ENCODE results near the gene SLC9A8.
"Not testable (repeated sequence)": the region's sequence is repeated elsewhere in the genome, so short reads cannot be mapped to it uniquely, and the experiment has no call there.

The SLC9A8 gene

GRCh38 chr20:49850463-49851230, 38.0 kb downstream of the SLC9A8 start:
- no peak for DNase-seq (ENCODE audit: low spot score)

DNA sequence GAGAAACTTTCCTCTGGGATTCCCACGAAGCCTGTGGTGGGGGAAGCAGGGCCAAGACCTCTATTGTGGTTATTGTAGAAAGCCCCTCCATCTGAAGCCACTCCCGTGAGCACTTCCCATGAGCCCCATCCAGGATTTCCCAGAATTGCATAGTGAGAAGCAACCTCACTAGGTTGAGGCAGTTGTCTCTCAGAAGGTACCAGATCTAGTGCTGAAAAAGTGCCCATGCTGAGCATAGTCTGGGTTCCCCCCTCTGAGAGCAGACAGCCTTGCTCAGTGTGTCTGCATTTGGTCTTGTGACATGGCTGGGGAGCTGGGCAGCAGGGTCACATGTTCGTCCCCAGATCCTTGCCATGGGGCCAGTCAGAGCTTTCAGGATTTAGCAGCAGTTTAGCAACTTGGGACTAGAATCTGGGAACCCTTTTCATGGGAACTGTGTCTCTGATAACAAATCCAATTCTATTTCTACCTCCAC, 38.6 kb downstream of the SLC9A8 start:
- DNase-seq (ENCODE audit: low spot score): no peak

DNA sequence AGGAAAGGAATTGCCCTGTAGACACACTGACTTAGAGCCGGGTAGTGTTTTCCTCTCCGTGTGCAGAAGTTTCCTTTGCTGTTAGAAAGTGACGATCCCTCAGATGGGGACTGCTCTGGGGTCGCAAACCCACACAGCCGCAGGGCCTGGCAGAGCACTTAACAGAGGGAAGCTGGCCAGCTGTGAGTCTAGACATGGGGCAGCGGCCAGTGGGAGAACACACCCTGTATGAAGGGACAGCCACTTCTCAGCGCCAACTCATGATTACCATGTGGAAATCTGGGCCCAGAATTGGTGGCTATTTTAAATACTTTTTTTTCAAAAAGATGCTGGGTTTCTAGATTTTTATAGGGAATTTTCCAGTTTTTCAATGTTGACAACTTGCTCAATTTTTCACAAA, 39.4 kb downstream of the SLC9A8 start:
- no peak for DNase-seq (ENCODE audit: low spot score)

DNA sequence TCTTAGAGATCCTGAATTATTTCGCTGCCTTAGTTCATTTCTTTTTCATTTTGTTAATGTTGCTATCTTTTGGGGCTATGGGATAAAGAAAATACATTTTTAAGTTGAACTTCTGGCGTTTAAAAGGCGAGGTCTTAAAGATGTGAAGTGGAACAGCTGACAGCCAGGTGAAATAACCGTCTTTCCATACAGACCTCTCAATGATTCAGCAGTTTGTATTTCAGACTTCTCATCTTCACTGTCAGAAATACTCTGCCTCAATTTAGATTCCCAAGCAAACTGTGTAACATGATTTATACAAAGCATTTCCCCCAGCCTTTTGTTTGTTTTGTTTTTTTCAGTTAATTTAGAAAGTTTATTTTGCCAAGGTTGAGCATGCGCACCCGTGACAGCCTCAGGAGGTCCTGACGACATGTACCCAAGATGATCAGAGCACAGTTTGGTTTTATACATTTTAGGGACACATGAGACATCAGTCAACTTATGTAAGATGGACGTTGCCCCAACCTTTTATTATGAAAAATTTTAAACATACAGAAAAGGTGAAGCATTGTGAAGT, 40.0 kb downstream of the SLC9A8 start:
- DNase-seq (ENCODE audit: low spot score): no peak

- peak; percentile 33 for DNase-seq (ENCODE audit: low spot score)
These were observed 41.0 kb downstream of the SLC9A8 start for GRCh38 chr20:49853640-49854039.

DNA sequence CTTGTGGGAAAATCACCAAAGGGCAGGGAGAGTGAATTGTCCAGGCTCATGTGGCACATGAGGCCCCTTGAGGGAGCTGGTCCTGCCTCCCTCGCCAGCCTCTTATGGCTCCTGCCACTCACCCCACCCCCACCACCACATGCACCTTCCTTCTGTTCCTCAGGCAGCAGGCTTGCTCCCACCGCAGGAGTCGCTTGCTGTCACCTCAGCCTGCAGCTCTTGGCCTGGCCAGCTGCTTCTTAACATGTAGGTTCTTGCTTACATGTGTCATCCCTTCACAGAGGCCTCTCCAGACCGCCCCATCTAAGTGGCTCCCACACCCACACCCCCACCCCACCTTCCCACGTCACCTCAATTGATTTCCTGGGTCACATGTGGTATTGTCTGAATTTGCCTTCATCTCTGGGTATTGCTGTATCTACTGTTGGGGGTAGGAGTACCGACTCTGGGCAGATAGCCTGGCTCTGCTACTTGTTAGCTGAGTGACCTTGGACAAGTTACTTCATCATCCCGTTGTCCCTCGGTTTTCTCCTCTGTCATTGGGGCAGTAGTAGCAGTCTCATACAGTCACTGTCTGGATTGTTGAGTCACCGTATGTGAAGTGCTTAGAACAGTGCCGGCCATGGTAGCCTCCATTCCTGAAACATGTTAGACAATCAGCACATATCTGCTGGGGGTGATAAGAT, 41.7 kb downstream of the SLC9A8 start:
- DNase-seq (ENCODE audit: low spot score): no peak

DNA sequence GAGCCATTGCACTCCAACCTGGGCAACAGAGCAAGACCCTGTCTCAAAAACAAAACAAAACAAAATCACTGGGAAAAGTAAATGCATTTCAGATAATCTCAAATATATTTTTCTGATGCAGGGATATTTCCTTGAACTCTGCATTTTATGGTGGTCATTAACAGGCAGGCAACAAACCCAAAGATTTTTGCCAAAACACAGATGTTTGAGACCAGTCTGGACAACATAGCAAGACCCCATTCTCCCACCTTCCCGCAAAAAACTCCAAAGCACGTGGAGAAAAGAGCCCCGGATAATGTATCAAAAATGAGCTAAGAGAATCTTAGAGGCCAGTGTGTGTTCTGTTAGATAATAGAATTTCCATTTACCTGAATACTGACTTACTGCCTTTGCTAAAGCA, 44.3 kb downstream of the SLC9A8 start:
- DNase-seq (ENCODE audit: low spot score): no peak

DNA sequence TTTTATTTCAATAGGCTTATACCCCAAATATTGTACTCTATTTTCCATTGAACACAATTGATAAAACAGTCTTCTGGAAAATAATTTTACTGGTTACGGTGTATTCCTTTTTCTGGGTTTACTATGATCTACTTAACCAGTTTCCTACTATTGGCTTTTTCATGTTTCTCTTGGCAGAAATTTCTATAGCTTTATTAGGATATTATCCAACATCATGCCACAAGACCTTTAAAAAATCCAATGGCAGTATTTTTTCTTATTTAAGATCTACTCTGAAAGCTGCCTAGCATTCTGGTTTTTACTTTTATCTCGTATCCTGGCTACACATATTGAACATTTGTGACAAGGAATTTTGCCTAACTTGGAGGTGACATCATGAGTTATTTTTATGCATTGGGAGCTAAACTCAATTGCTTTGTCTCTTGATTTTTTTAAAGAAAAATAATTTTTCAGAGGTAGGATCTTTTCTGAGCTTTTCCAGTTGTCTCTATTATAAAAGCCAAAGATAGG, 45.5 kb downstream of the SLC9A8 start:
- no peak for DNase-seq (ENCODE audit: low spot score)

- no peak for DNase-seq (ENCODE audit: low spot score)
These were observed 46.4 kb downstream of the SLC9A8 start for GRCh38 chr20:49859011-49859410.

GRCh38 chr20:49859807-49860206, 47.2 kb downstream of the SLC9A8 start:
- DNase-seq (ENCODE audit: low spot score): no peak

- DNase-seq (ENCODE audit: low spot score): not testable (repeated sequence)
These were observed 48.6 kb downstream of the SLC9A8 start for GRCh38 chr20:49861232-49861631.

GRCh38 chr20:49862607-49863200, 50.1 kb downstream of the SLC9A8 start:
- DNase-seq (ENCODE audit: low spot score): no peak

DNA sequence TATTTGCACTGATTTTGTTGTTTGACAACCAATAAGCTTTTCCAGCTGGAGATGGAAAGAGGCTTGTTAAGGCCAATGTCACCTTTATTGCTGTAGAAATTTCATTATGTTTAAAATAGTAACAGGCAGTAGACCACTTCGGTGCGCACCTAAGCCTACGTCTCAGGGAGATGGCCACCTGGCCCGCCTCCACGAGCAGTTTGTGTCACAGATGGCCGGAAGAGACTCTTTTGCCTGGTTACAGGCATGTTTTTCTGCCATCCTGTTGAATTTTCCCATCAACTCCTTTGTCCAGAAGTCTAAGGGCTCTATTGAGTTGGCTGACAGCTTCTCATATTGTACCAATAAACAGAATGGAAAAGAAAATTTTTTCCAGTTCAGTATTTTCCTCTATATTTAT, 51.0 kb downstream of the SLC9A8 start:
- no peak for DNase-seq (ENCODE audit: low spot score)

DNA sequence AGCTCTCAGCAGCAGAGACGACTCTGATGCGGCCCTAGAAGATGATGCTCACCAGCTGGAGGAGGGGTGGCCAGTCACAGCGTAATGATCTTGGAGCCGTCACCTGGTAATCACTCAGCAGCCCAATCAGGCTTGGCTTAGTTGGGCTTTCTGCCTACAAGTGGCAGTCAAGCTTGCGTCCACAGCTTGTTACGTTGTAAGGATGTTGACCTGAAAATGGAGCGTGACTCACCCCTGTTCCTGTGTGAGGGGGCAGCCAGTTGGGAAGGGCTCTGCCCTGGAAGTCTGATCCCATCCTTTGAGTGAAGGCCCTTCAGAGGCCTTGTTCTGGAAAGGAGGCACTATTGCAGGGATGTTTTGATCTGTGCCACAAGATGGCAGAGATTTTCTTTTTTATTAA, 52.9 kb downstream of the SLC9A8 start:
- peak; percentile 50 for DNase-seq (ENCODE audit: low spot score)

DNA sequence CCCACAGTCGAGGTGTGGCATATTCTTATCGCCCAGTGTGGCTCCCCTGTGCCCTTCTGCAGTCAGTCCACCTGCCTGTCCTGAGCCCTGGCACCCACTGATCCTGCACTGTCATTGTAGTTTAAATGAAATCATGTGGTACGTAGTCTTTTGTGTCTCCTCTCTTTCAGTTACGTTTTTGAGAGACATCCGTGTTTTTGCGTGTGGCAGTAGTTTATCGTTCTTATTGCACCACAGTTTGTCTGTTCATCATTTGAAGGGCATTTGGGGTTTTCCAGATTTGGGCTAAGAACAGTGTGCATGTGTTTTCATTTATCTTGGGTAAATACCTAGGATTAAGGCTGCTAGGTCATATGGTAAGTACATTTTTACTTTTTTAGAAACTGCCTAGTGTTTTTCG, 53.4 kb downstream of the SLC9A8 start:
- DNase-seq (ENCODE audit: low spot score): peak; percentile 72

- no peak for DNase-seq (ENCODE audit: low spot score)
These were observed 55.0 kb downstream of the SLC9A8 start for GRCh38 chr20:49867453-49868215.

DNA sequence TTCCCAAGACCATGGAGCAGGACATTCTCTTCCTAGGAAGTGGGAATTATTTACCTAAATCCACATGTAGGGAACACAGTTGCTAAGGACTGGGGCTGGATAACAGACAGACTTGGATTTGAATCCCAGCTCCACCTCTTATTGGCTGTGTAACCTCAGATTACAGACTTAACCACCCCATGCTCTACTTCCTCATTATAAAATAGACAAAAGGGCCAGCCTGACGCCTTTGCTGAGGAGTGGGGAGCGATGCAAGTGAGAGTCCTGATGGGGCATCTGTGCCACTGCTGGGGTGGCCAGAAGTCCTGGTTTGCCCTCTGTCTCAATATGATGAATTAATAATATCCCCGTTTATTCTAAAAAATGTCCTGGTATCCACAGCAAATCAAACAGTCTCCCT, 55.9 kb downstream of the SLC9A8 start:
- DNase-seq (ENCODE audit: low spot score): no peak

DNA sequence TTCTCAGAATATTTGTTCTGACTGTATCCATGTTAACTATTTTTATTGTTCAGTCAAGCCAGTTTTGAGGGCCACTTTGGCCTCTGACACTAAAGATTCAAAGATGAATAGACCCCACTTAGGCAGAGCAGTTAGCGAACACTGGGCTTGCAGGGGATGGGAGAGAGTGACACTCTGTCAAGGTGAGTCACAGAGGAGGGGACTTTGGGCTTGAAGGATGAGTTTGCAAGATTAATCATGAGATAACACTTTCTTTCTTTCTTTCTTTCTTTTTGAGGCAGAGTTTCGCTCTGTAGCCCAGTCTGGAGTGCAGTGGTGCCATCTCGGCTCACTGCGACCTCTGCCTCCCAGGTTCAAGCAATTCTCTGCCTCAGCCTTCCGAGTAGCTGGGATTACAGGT, 56.3 kb downstream of the SLC9A8 start:
- no peak for DNase-seq (ENCODE audit: low spot score)

DNA sequence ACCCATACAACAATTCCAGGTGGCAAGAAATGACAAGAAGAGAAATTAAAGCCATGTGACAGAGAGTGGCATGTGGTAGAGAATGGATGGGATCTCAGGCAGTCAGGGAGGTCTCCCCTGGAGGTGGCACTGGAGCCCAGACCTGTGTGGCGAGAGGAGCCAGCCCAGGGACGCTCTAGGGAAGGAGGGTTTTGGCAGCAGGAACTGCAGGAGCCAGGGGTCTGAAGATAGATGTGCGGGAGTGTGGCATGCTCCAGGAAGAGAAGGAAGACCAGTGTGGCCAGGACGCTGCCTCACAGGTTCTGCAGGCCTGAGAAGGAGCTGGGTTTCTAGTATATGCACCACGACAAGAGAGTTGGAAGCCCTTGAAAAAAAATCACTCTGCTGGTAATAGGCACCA, 57.6 kb downstream of the SLC9A8 start:
- no peak for DNase-seq (ENCODE audit: low spot score)

DNA sequence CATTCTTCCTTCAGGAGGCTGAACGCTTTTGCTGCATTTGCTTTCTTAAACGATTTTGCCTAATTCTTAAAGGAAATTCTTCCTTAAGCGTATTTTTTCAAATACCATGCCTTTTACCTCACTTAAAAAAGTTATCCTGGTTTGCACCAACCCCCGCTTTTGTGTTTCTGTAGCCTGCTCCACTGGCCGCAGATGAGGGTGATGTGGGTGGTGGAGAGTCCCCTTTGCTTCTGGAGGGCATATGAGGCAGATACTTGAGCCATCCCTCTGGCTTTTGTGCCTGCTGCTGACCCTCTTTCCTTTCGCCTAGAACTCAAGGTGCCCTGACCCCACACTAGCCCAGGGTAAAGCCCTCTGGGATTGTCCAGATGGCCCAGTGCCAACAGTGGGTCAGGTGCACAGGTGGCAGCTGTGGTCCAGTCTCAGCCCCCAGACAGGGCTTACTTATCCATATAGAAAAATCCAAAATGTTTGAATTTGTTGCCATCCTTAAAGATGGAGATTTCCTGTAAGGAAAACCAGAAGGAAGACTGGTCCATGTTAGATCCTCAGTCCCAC, 58.8 kb downstream of the SLC9A8 start:
- DNase-seq (ENCODE audit: low spot score): no peak

DNA sequence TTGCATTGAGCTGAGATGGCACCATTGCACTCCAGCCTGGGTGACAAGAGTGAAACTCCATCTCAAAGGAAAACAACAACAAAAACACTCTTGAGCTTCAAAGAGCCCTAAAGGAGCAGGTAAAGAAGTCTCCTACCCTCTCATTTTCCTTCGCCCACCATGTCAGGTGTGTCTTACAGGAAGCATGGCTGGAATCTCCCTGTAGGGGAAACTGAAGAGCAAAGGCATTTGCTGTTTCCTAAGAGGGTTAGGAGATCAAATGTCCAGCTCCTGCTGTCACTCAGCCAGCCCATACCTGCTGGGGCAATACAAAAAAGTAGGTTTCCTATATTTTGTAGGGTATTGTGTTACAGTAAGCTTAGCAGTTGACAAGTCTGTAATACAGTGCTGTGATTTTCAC, 59.4 kb downstream of the SLC9A8 start:
- DNase-seq (ENCODE audit: low spot score): no peak

GRCh38 chr20:49874696-49875095, 62.1 kb downstream of the SLC9A8 start:
- no peak for DNase-seq (ENCODE audit: low spot score)
